ENCODE results near the gene GTPBP6.
"Not testable (repeated sequence)": the region's sequence is repeated elsewhere in the genome, so short reads cannot be mapped to it uniquely, and the experiment has no call there.

The GTPBP6 gene

GRCh38 chrX:261167-261918 lies 57.3 kb downstream of the GTPBP6 start:
- TF ChIP-seq, protein P1, sequence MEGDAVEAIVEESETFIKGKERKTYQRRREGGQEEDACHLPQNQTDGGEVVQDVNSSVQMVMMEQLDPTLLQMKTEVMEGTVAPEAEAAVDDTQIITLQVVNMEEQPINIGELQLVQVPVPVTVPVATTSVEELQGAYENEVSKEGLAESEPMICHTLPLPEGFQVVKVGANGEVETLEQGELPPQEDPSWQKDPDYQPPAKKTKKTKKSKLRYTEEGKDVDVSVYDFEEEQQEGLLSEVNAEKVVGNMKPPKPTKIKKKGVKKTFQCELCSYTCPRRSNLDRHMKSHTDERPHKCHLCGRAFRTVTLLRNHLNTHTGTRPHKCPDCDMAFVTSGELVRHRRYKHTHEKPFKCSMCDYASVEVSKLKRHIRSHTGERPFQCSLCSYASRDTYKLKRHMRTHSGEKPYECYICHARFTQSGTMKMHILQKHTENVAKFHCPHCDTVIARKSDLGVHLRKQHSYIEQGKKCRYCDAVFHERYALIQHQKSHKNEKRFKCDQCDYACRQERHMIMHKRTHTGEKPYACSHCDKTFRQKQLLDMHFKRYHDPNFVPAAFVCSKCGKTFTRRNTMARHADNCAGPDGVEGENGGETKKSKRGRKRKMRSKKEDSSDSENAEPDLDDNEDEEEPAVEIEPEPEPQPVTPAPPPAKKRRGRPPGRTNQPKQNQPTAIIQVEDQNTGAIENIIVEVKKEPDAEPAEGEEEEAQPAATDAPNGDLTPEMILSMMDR (conservative IDR thresholded peaks at IDR 0.05; ENCODE audit: low read depth, low read length): no peak
- no peak overlapping the region for H3K4me3 ChIP-seq (ENCODE audit: low read length)
- DNase-seq (ENCODE audit: low read depth): no peak

GRCh38 chrX:259692-260355 lies 58.8 kb downstream of the GTPBP6 start:
- DNase-seq (ENCODE audit: low read depth): no peak
- TF ChIP-seq, protein P1 (conservative IDR thresholded peaks at IDR 0.05; ENCODE audit: low read depth, low read length): no peak

DNA sequence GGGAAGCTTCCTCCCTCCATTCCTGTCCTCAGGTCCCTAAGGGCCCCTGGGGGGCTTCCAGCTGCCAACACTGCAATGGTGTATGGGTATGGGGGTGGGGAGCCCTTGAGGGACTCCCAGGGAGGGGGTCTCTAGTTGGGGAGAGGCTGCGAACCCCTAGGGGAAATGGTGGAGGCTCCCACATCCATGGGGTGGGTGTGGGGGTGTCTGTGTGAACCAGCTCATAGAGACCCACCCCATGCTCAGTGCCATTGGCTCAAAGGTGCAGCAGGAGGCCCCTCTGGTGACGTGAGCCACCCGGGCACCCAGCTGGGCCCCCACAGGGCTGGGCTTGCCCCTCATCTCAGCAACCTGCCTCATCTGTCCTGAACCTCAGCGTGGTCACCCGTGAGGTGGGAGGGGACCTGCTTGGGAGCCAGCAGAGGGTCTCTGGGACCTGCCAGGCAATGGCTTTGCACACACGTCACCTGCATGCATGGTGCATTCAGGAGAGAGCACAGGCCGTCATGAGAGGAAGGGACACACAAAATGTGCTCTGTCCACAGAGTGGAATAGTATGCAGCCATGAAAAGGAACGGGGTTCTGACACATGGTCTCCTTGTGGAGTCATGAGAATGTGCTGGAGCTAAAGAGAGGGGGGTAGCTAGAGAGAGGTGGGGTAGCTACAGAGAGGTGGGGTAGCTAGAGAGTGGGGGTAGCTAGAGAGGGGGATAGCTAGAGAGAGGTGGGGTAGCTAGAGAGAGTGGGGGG lies 60.1 kb downstream of the GTPBP6 start:
- no peak for DNase-seq (ENCODE audit: low read depth)
- TF ChIP-seq, protein P1 (conservative IDR thresholded peaks at IDR 0.05; ENCODE audit: low read depth, low read length): no peak
- no peak overlapping the region for H3K4me3 ChIP-seq (ENCODE audit: low read length)

More at GRCh38 chrX:259692-260355, 58.8 kb downstream of the GTPBP6 start:
- no peak overlapping the region for H3K4me3 ChIP-seq (ENCODE audit: low read length)

DNA sequence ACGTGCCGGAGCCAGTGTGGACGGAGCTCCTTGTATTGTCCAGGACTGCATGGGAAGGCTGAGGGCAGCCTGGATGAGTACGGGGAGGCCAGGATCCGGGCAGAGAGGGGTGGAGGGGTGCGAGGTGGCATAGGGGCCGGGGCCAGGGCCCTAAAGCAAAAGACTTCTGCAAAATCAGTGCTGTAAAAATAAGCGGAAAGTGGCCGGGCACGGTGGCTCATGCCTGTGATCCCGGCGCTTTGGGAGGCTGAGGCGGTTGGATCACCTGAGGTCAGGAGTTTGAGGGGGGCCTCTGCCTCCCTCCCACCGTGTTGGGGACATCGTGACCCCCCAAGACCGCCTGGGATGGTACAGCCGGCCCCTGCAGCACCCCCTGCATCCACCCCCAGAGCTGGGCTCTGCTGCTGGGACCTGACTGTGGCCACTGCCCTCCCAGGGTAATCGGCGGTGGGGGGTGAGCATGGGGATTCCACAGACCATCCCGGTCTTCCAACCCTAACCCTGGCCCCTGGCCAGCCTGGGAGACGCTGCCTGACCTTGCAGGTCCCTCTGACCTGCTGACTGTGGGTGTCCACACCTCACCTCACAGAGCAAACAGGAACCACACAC lies 60.8 kb downstream of the GTPBP6 start:
- TF ChIP-seq, protein P1 (conservative IDR thresholded peaks at IDR 0.05; ENCODE audit: low read depth, low read length): no peak
- DNase-seq (ENCODE audit: low read depth): no peak
- H3K4me3 ChIP-seq (ENCODE audit: low read length): no peak overlapping the region

GRCh38 chrX:257054-257453 lies 61.5 kb downstream of the GTPBP6 start:
- DNase-seq (ENCODE audit: low read depth); H3K4me3 ChIP-seq (ENCODE audit: low read length): not testable (repeated sequence)

GRCh38 chrX:255923-256331 lies 62.7 kb downstream of the GTPBP6 start:
- TF ChIP-seq, protein P1 (conservative IDR thresholded peaks at IDR 0.05; ENCODE audit: low read depth, low read length): no peak
- H3K4me3 ChIP-seq (ENCODE audit: low read length): no peak overlapping the region
- no peak for DNase-seq (ENCODE audit: low read depth)

Data from retinal pigment epithelial cell (primary cell).